Measurements from ENCODE around the gene HOXB4. TPM values are rescaled to one million over a fixed set of nuclear protein-coding genes. Genes with fewer than 3 reads are reported as not detected.

Gene HOXB4
- total RNA-seq, 1 experiment from 2014 or later = 11.3 TPM

DNA sequence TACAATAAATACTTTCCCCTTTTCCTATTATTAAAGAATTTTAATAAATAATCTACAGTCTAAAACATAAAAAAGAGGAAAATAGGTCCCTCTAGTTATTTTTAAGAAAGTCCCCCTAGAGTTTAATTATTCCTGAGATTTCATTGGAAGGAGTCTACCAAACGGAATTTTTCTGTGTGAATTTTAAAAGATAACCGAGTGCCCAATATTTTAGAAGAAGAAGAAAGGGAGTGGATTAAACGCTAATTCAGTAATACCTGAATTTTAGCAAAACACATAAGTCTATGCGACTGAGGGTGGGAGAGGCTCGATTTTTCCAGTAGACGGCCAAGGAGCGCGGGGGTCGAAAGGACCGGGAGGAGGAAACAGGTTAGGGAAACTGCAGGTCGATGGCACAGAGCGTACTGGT lies 35.4 kb downstream of the HOXB4 start:
- peak overlapping the region; percentile 49 to 59 for H3K4me3 ChIP-seq (replicated peaks in 1 of 2; ENCODE audit: low read depth in 1 of 2, low read length in 2 of 2)
- H3K4me1 ChIP-seq (ENCODE audit: control insufficient read depth in 1 of 2, insufficient read depth in 2 of 2, low read length in 2 of 2) = peaks cover under 1 to 11% of the 10 kb centered on the region in 2 experiments
- H3K79me2 ChIP-seq (ENCODE audit: insufficient read depth, low read length) = no peaks in the 10 kb centered on the region
- TSS peak; percentile 85 for BruUV-seq (replicated peaks)
- H3K27me3 ChIP-seq (ENCODE audit: insufficient read depth, low read length) = no peaks in the 10 kb centered on the region
- H2AFZ ChIP-seq (ENCODE audit: low read depth, low read length, poor library complexity, severe bottlenecking) = no peak overlapping the region
- DNase-seq (ENCODE audit: low read depth, low spot score) (no peak), ATAC-seq (peak; percentile 36)
- TF ChIP-seq MAX (IDR thresholded peaks at IDR 0.05) (no peak), POLR2AphosphoS5 (IDR thresholded peaks at IDR 0.05; ENCODE audit: low read depth, low read length) (no peak), TCF7L2 (IDR thresholded peaks at IDR 0.05; ENCODE audit: borderline replicate concordance, extremely low read depth, insufficient read depth, insufficient read length) (no peak), CEBPB (IDR thresholded peaks at IDR 0.05; ENCODE audit: low read depth) (no peak), RAD21 (IDR thresholded peaks at IDR 0.05; ENCODE audit: low read depth) (no peak), ZFX (IDR thresholded peaks at IDR 0.05) (no peak), ZBTB33 (IDR thresholded peaks at IDR 0.05; ENCODE audit: extremely low read depth, insufficient replicate concordance, low read length) (no peak), FOSL1 (IDR thresholded peaks at IDR 0.05; ENCODE audit: low read depth) (no peak)
- ChIA-PET RAD21 (ENCODE audit: low non-redundant PET in 1 of 2, low total read pairs in 2 of 2, uncharacterized antibody in 2 of 2, unreplicated experiment in 2 of 2) (no interaction called here), CTCF (no interaction called here), POLR2A (no interaction called here)
- intact Hi-C loops (cut with micrococcal nuclease) = no loop called here
- no peaks in the 10 kb centered on the region for H3K36me3 ChIP-seq (ENCODE audit: control insufficient read depth in 1 of 2, insufficient read depth in 2 of 2, low read length in 2 of 2)
- peak overlapping the region; percentile 51 for H3K27ac ChIP-seq (ENCODE audit: low read depth, low read length)
- H3K4me2 ChIP-seq (ENCODE audit: low read length) = peak overlapping the region; percentile 69
- H3K9me2 ChIP-seq (ENCODE audit: insufficient read depth) = no peaks in the 10 kb centered on the region
- peak overlapping the region; percentile 63 for H3K9ac ChIP-seq (ENCODE audit: low read length)
- no peaks in the 10 kb centered on the region for H4K20me1 ChIP-seq (ENCODE audit: insufficient read depth)
- H3K9me3 ChIP-seq (ENCODE audit: control insufficient read depth in 1 of 2, insufficient read depth in 1 of 2, low read depth in 1 of 2, low read length in 2 of 2) = no peaks in the 10 kb centered on the region
